GM12874 (cell line): ENCODE measurements around the gene ASMTL.

ENCODE experiments used
- CTCF ChIP-seq: IDR thresholded peaks from 2 replicates; pipeline ENCODE4 v1.5.1; 2011; ENCODE audit warnings: low read depth, mild to moderate bottlenecking, control low read depth, low read length, moderate library complexity; ENCODE audit not compliant: insufficient read depth

The ASMTL gene

GRCh38 chrX:1444561-1445500 lies 7.9 kb downstream of the ASMTL start:
- no peak for TF ChIP-seq CTCF

- TF ChIP-seq CTCF: no peak
Observed at GRCh38 chrX:1443496-1444075, 9.1 kb downstream of the ASMTL start.

GRCh38 chrX:1442724-1443367 lies 9.9 kb downstream of the ASMTL start:
- TF ChIP-seq CTCF: no peak

- no peak for TF ChIP-seq CTCF
Observed at GRCh38 chrX:1442016-1442665, 10.6 kb downstream of the ASMTL start.

- no peak for TF ChIP-seq CTCF
Observed at GRCh38 chrX:1440506-1440905, 12.2 kb downstream of the ASMTL start.

- TF ChIP-seq CTCF: no peak
Observed at GRCh38 chrX:1435241-1435895, 17.3 kb downstream of the ASMTL start.
